Nucleus accumbens (tissue), 56 donors: ENCODE results near the gene CDH23.

Experiments
- DNase-seq, 56 donors: peaks; one replicate each; lab custom pipeline; 2025; lab: John Stamatoyannopoulos, UW

CDH23 gene

GRCh38 chr10:71504168-71504567 is 107.4 kb downstream of the CDH23 start:
- no peak for DNase-seq

GRCh38 chr10:71504570-71504969 is 107.8 kb downstream of the CDH23 start:
- DNase-seq: no peak

- DNase-seq: no peak
Observed at GRCh38 chr10:71505862-71506261, 109.1 kb downstream of the CDH23 start.

GRCh38 chr10:71509444-71509843 is 112.7 kb downstream of the CDH23 start:
- no peak for DNase-seq

- DNase-seq: no peak
Observed at GRCh38 chr10:71511206-71511605, 114.5 kb downstream of the CDH23 start.

- no peak for DNase-seq
Observed at GRCh38 chr10:71512312-71512711, 115.6 kb downstream of the CDH23 start.

- no peak for DNase-seq
Observed at GRCh38 chr10:71512761-71513539, 116.2 kb downstream of the CDH23 start.

- DNase-seq: no peak
Observed at GRCh38 chr10:71513540-71513853, 116.8 kb downstream of the CDH23 start.

- DNase-seq: peak in 6 of 56 donors; percentile 3 to 19 (median 11)
Observed at GRCh38 chr10:71513936-71514335, 117.2 kb downstream of the CDH23 start.

- no peak for DNase-seq
Observed at GRCh38 chr10:71515531-71516172, 118.9 kb downstream of the CDH23 start.

- DNase-seq: no peak
Observed at GRCh38 chr10:71516890-71517289, 120.2 kb downstream of the CDH23 start.

- no peak for DNase-seq
Observed at GRCh38 chr10:71517298-71518169, 120.8 kb downstream of the CDH23 start.

GRCh38 chr10:71520042-71520441 is 123.3 kb downstream of the CDH23 start:
- no peak for DNase-seq

- no peak for DNase-seq
Observed at GRCh38 chr10:71521504-71522441, 125.1 kb downstream of the CDH23 start.

- DNase-seq: no peak
Observed at GRCh38 chr10:71522442-71523144, 125.9 kb downstream of the CDH23 start.

- DNase-seq: no peak
Observed at GRCh38 chr10:71523756-71524155, 127.0 kb downstream of the CDH23 start.

- DNase-seq: no peak
Observed at GRCh38 chr10:71525092-71525491, 128.4 kb downstream of the CDH23 start.

GRCh38 chr10:71525721-71526120 is 129.0 kb downstream of the CDH23 start:
- no peak for DNase-seq

- no peak for DNase-seq
Observed at GRCh38 chr10:71526653-71527052, 129.9 kb downstream of the CDH23 start.

GRCh38 chr10:71527135-71527534 is 130.4 kb downstream of the CDH23 start:
- DNase-seq: peak in 2 of 56 donors; percentile 14 to 17
